C4-2B (cell line): ENCODE measurements around the gene PDLIM1.

Source experiments
- CTCF ChIP-seq: fragments of 450-650 bp; conservative IDR thresholded peaks from 2 replicates; pipeline ENCODE4 v1.5.1; 2017; ENCODE audit warnings: mild to moderate bottlenecking
- ZFX ChIP-seq: fragments of 450-650 bp; IDR thresholded peaks from 2 replicates; pipeline ENCODE4 v1.6.1; 2017

GRCh38 chr10:95279042-95279820 lies 11.6 kb downstream of the PDLIM1 start:
- TF ChIP-seq CTCF (no peak), ZFX (no peak)
